Motor neuron (in vitro differentiated cells): ENCODE data around the gene CERK. TPM values are rescaled to one million over a fixed set of nuclear protein-coding genes. Genes with fewer than 3 reads are reported as not detected.
"Not testable (repeated sequence)": the region's sequence is repeated elsewhere in the genome, so short reads cannot be mapped to it uniquely, and the experiment has no call there.

ENCODE experiments used
- ATAC-seq, 8 experiments: fragments of 200-7000 bp; cut with Tn5 transposase; replicated peaks in 6 of 8; 2 replicates each; pipeline ENCODE4 v1.8.0; 2021; ENCODE audit warnings: mild to moderate bottlenecking in 8 of 8, moderate library complexity in 8 of 8
- H3K27ac ChIP-seq, 2 donors: fragments of 250-450 bp; sonication (Bioruptor Pico); 2 replicates each; pipeline ENCODE4 v1.9.0; 2021; ENCODE audit warnings: antibody characterized with exemption in 2 of 2, mild to moderate bottlenecking in 2 of 2, moderate library complexity in 1 of 2
- H3K4me1 ChIP-seq, 2 donors: fragments of 250-450 bp; sonication (Bioruptor Pico); replicated peaks in 1 of 2; 2 replicates each; pipeline ENCODE4 v1.6.1; 2021; ENCODE audit warnings: antibody characterized with exemption in 2 of 2, mild to moderate bottlenecking in 2 of 2, moderate library complexity in 1 of 2
- H3K4me3 ChIP-seq, 5 donors: fragments of 250-450 bp; sonication (Bioruptor Pico); 2 replicates each; pipeline ENCODE4 v1.9.0; 2021; ENCODE audit warnings: antibody characterized with exemption in 5 of 5, mild to moderate bottlenecking in 5 of 5, moderate library complexity in 4 of 5
- WGBS, 10 experiments: fragments of 450-650 bp; shearing (Covaris generic); methylation state at CpG; one replicate each; pipeline ENCODE4 v1.0.0; 2022; 5-methylcytosine and 5-hydroxymethylcytosine counted together
- in situ Hi-C, 9 experiments: fragments of 400-800 bp; cut with MboI; loops; one replicate each; pipeline ENCODE4 v1.15.0; 2021; ENCODE audit warnings: low sequenced_read_pairs in 9 of 9, low pct_unique_long_range_greater_than_20kb in 2 of 9; ENCODE audit not compliant: unreplicated experiment in 9 of 9
- total RNA-seq, 8 experiments: library from RNA; unstranded; fragments of 300-600 nt; gene quantifications; 2 replicates each; pipeline versions ENCODE4 v1.2.3 to v1.2.4, GENCODE V29; 2022

Gene CERK
- total RNA-seq, 8 experiments from 2014 or later, result 15.7 to 136 (median 58.0) TPM

DNA sequence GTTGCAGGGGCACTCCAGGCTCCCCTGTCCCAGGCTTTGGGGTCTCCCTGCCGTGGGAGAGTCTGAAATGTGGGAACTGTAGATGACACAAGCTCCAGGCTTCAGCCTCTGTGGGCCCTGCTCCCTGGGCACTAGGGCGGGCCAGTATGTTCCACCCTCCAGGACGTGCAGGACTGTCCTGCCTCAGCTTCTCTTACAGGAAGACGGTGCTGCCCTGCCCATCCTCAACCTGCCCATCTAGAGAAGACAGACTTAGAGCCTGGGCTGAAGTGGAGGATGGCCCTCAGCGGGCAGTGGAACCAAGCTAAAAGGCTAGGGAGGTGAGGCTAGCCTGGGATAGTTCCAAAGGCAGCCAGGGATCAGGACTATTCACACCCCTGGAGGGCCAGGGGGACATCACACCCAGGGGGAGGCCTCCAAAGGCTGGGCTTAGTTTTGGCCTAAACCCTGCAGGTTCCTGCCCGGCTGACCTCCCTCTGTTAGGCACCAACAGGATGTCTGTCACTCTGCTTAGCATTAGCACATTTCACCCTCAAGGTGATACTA, 4.0 kb upstream of the CERK start:
- in situ Hi-C loops, result loop anchor here in 1 of 9 experiments (25.0 kb wide), 1 partner anchor 180 kb away; no protein-coding TSS in a partner anchor
- ATAC-seq, result no peak
- 73% methylated on average over 5 of the region's 6 CpGs; no CpG with 5 or more reads in 9 of the 10 experiments for WGBS, 10 experiments
- Histone ChIP-seq H3K4me3 (no peak overlapping the region), H3K4me1 (peaks cover 11 to 14% of the 10 kb centered on the region in 2 donors), H3K27ac (no peak overlapping the region)

GRCh38 chr22:46740910-46741780, 3.1 kb upstream of the CERK start:
- ATAC-seq, result no peak
- Histone ChIP-seq H3K4me3 (no peak overlapping the region), H3K27ac (no peak overlapping the region), H3K4me1 (peaks cover 19 to 22% of the 10 kb centered on the region in 2 donors)
- in situ Hi-C loops, result loop anchor here in 1 of 9 experiments (25.0 kb wide), 1 partner anchor 179 kb away; no protein-coding TSS in a partner anchor
- 80 to 100% (median 82%) methylated on average over 2 to 5 of the region's 14 CpGs; no CpG with 5 or more reads in 5 of the 10 experiments for WGBS, 10 experiments

GRCh38 chr22:46739094-46739870, 1.2 kb upstream of the CERK start:
- 0 to 100% (median 48%) methylated on average over 1 to 2 of the region's 20 CpGs; no CpG with 5 or more reads in 6 of the 10 experiments for WGBS, 10 experiments
- Histone ChIP-seq H3K4me1 (peaks cover 27 to 29% of the 10 kb centered on the region in 2 donors), H3K4me3 (peak overlapping the region; percentile 85 to 100 (median 92)), H3K27ac (peak overlapping the region; percentile 88 to 95)
- ATAC-seq, result peak; percentile 27 to 75 (median 69)
- in situ Hi-C loops, result loop anchor here in 1 of 9 experiments (25.0 kb wide), 1 partner anchor 177 kb away; no protein-coding TSS in a partner anchor

DNA sequence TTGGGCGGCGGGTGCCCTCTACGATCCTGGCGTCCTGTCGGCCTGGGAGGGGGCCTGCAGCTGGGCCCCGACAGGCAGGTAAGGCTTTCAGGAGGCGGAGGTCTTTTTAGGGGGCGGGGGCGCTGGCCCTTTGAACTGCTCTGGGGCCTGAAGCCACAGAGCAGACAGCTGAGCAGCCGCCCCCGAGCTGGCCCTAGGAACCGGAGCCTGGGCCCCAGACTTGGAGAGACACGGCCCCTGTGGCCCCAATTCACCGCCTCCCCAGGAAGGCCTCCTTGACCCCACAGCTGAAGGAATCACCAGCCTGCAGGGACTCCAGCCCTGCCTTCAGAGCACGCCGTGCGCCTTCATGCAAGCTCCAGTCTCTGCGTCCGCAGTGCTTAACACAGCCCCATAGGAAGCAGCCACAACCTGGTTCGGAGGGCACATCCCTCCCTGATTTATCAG, 618 bp upstream of the CERK start:
- Histone ChIP-seq H3K4me1 (peaks cover 27 to 29% of the 10 kb centered on the region in 2 donors), H3K27ac (peak overlapping the region; percentile 88 to 95), H3K4me3 (peak overlapping the region; percentile 85 to 100 (median 92))
- WGBS, 10 experiments, result 0 to 51% (median 20%) methylated on average over 1 to 4 of the region's 20 CpGs; no CpG with 5 or more reads in 5 of the 10 experiments
- ATAC-seq, result peak in 6 of 8 experiments; percentile 3 to 31 (median 18)
- in situ Hi-C loops, result loop anchor here in 1 of 9 experiments (25.0 kb wide), 1 partner anchor 176 kb away; no protein-coding TSS in a partner anchor

GRCh38 chr22:46737105-46737975, 712 bp downstream of the CERK start:
- in situ Hi-C loops, result loop anchor here in 1 of 9 experiments (25.0 kb wide), 1 partner anchor 175 kb away; no protein-coding TSS in a partner anchor
- peak overlapping the region; percentile 85 to 100 (median 92) for H3K4me3 ChIP-seq
- ATAC-seq, result peak; percentile 23 to 58 (median 46)
- peaks cover 27 to 29% of the 10 kb centered on the region in 2 donors for H3K4me1 ChIP-seq
- WGBS, 10 experiments, result 0 to 56% (median 19%) methylated on average over 1 to 10 of the region's 53 CpGs
- peak overlapping the region; percentile 88 to 95 for H3K27ac ChIP-seq

DNA sequence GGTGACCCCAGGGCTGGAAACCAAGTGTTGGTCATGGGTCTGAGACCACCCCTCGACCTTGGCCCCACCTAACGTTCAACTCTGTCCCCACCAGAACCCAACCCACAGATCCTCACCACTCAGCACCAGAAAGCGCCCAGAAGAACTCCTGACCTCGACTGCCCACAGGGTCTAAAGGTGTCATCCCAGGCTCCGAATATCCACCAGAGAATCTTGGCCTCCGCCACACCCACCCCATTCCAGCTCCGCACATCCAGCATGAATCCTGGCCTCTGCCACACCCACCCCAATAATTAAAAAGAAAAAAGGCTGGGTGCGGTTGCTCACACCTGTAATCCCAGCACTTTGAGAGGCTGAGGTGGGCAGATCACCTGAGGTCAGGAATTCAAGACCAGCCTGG, 1.3 kb downstream of the CERK start:
- 33 to 73% (median 47%) methylated on average over 1 to 3 of the region's 8 CpGs; no CpG with 5 or more reads in 5 of the 10 experiments for WGBS, 10 experiments

DNA sequence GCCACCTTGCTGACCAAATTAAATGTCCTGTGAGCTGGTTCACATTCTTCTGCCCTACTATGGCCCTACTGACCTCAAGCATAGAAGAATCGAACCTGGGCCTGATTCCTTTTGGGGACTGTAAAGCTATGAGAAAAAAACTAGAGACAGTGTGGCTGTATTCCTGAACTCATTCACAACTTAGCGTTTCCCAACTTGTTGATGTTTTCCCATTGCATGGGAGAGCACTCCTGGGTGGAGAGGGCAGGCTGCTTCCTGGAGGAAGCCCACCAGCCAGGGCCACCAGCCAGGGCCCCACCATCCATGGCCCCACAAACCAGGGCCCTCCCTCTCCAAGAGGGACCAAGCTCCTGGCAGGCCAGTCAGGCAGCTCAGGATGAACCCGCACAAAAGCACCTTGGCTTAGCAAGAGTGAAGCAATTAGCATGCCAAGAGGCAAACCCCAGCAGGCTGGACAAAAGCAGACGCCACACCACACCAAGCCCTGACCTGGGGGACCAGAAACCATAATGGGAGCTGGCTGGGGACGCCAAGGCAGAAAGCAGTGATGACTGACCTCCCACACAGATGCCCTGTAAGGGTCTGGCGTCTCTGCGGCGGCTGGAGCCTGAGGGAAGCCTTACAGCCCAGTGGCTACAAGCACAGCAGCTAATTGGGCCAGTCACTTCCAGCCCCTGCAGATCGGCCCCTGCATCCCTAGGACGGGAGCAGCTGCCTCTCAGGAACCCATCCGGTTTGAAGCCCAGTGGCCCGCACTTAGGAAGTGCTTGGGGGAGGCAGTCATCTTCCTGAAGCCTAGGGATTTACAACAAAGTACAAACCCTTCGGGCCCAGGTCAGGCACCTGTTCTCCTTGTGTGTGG, 2.1 kb downstream of the CERK start:
- 20 to 100% (median 58%) methylated on average over 1 to 4 of the region's 13 CpGs; no CpG with 5 or more reads in 2 of the 10 experiments for WGBS, 10 experiments
- Histone ChIP-seq H3K27ac (no peak overlapping the region), H3K4me3 (peak overlapping the region in 3 of 5 donors; percentile 7 to 90 (median 85)), H3K4me1 (peaks cover 29% of the 10 kb centered on the region in 2 donors)
- ATAC-seq, result no peak
- in situ Hi-C loops, result loop anchor here in 1 of 9 experiments (25.0 kb wide), 1 partner anchor 174 kb away; no protein-coding TSS in a partner anchor

More for the DNA sequence above, 1.3 kb downstream of the CERK start:
- peak overlapping the region; percentile 85 to 100 (median 92) for H3K4me3 ChIP-seq
- no peak for ATAC-seq
- peaks cover 29% of the 10 kb centered on the region in 2 donors for H3K4me1 ChIP-seq
- in situ Hi-C loops, result loop anchor here in 1 of 9 experiments (25.0 kb wide), 1 partner anchor 174 kb away; no protein-coding TSS in a partner anchor
- no peak overlapping the region for H3K27ac ChIP-seq

- no peak overlapping the region for H3K4me3 ChIP-seq
- ATAC-seq, result peak in 1 of 8 experiments; percentile 10
- no peak overlapping the region for H3K27ac ChIP-seq
- H3K4me1 ChIP-seq, result peaks cover 28 to 29% of the 10 kb centered on the region in 2 donors
- in situ Hi-C loops, result loop anchor here in 1 of 9 experiments (25.0 kb wide), 1 partner anchor 173 kb away; no protein-coding TSS in a partner anchor
- 13 to 96% (median 81%) methylated on average over 1 to 11 of the region's 12 CpGs; no CpG with 5 or more reads in 3 of the 10 experiments for WGBS, 10 experiments
Measured at GRCh38 chr22:46734830-46735453, 3.1 kb downstream of the CERK start.

GRCh38 chr22:46734213-46734722, 3.8 kb downstream of the CERK start:
- peak in 1 of 8 experiments; percentile 54 for ATAC-seq
- 6 to 100% (median 75%) methylated on average over 1 to 8 of the region's 12 CpGs; no CpG with 5 or more reads in 1 of the 10 experiments for WGBS, 10 experiments
- in situ Hi-C loops, result loop anchor here in 1 of 9 experiments (25.0 kb wide), 1 partner anchor 172 kb away; no protein-coding TSS in a partner anchor
- H3K27ac ChIP-seq, H3K4me3 ChIP-seq: not testable (repeated sequence)
- peaks cover 21 to 24% of the 10 kb centered on the region in 2 donors for H3K4me1 ChIP-seq

DNA sequence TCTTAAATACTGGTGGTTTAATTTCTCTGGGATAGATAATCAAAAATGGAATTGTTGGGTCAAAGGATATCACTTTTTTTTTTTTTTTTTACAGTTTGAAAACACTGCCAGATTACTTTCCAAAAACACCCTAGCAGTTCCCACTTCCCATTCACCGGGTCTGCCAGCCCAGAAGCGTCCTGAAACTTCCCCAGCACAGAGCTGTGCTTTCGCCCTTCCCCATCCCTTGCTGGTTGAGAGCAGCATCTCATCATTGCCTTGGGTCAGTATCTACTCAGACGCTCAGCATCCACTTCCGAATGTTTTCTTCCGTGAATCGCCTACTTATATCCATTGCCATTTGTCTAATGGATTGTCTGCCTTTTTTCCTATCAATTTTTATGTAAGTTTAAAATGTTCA, 5.5 kb downstream of the CERK start:
- Histone ChIP-seq H3K4me3 (no peak overlapping the region), H3K4me1 (peaks cover 18 to 35% of the 10 kb centered on the region in 2 donors), H3K27ac (no peak overlapping the region)
- no peak for ATAC-seq
- in situ Hi-C loops, result loop anchor here in 1 of 9 experiments (25.0 kb wide), 1 partner anchor 170 kb away; no protein-coding TSS in a partner anchor
- WGBS, 10 experiments, result 75 to 100% (median 95%) methylated on average over 2 to 7 of the region's 7 CpGs
